GM12872 (cell line): ENCODE data around the gene GGT7.

Source experiments
- CTCF ChIP-seq: IDR thresholded peaks from 3 replicates; pipeline ENCODE4 v1.5.1; 2011; ENCODE audit warnings: low read depth, mild to moderate bottlenecking, low read length, moderate library complexity; ENCODE audit not compliant: insufficient read depth

The GGT7 gene

DNA sequence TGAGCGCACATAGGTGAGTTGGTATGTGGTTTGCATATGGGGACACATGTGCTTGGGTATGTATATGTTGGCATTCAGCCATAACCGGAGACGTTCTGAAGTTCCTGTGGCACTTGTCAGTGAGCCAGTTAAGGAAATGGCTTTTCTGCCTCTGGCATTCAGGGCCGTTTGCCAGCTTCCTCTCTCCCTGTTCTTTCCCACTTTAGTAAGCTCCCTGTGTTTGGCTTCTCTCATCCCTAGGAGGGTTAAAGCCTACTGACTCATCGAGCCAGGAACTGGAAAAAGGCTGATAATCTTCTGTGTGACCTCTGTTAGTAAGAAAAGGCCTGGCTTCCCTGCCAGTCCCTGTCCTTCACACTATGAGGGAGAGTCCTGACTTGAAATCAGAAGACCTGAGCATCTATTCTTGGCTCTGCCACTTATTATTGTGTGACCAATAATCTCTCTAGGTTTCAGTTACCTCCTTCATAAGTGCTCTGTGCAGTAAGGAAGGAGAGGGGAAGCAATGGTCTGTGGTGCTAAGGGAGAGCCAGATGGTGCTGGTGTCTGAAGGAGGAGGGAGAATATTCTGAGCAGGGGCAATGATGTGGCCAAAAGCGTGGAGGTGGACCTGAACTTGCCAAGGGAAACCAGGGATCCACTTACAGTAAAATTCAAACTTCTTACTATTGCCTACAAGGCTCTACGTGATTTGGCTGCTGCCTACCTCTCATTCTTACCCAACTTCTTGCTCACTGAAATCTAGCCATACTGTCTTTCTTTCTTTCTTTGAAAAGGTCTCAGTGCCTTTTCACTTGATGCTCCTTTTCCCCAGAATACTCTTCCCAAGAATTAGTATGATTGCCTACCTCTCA, 35.2 kb upstream of the GGT7 start:
- TF ChIP-seq CTCF: no peak

DNA sequence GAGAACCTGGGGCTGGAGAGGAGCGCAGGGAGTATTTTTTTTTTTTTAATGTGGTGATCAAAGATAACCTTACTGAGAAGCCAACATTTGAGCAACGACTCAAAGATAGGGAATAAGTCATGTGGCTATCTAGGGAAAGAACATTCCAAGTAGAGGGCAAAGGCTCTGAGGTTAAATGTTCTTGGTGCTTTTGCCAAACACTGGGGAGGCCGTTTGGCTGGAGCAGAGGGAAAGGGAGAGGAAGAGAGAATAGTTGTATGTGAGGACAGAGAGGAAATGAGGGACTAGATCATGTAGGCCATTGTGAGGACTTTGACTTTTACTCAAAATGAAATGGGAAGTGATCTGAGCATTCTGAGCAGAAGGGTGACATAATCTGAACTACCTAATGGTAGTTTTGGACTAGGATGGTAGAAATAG, 31.6 kb upstream of the GGT7 start:
- TF ChIP-seq CTCF: no peak

- no peak for TF ChIP-seq CTCF
Measured at GRCh38 chr20:34896086-34896621, 23.5 kb upstream of the GGT7 start.

DNA sequence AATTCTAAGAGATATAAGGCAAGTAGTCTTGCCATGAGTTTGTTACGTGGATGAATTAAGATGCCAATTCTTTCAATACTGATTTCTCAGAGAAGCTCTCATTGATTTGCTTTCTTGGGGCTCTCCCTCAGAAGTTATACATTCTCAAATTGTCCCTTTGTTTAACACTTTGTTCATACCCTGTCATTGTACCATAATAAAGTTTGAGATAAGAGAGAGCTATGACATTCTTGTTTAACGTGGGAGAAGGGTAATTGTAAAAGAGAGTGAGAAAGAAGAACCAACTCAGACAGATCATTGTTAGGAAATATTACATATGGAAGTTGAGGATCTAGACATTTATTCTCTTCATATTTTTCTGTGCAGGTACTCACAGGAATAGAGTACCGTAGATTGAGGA, 22.8 kb upstream of the GGT7 start:
- TF ChIP-seq CTCF: no peak

- TF ChIP-seq CTCF: no peak
Measured at GRCh38 chr20:34894723-34895122, 22.1 kb upstream of the GGT7 start.

DNA sequence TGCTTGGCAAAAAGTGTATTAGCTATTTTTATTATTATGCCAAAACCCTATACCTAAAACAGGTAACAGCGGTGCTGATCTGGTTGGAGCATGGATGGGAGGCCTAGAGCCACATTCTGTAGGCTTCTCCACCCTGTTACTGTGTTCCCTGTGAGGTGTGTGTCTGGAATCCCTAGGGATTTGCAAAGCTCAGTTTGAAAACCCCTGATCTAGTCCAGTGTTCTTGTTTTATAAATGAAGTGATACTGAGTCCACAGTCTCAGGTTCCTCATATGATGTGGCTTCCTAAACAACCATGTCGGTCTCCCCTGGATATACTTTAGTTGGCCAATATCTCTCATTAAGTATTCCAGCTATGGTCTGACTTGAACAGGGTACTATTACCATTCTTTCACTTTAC, 20.0 kb upstream of the GGT7 start:
- no peak for TF ChIP-seq CTCF

DNA sequence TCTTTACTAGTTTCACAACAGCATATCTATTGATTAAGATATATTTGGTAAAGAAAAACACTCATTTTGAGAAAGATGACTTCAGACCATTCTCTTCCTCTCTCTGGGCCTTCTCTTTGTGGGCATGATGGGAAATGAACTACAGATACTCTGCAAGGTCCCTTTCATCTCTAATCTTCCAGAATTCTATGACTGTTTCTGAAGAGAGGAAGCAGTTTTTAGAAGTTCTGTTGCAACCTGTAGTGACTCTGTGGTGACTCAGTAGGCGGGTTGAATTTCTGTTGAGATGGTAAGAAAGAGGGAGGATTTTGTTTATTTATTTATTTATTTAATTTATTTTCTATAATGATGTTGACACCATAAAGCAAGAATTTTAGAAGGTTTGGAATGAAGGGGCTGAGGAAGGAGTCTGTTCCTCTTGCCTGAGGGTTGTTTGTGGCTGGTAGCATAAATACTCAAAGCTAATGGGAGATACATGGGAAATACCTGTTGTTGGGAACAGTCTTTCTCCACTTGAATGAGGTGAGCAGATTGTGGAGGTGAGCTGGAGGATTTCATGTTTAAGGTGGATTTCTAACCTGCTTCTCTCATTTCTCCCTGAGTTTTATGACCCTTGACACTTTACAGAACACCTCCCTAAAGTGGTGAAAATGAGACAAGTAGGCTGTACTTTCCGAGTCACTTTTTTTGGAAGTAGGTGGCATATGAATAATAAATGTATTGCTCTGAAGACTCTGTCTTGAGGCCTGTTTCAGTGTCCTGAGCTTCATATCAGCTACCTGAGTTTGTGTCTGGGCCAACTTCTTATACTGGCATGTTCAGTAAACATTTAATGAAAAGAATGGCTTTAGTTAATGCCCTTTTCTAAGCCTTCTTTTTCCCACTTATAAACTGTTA, 18.8 kb upstream of the GGT7 start:
- TF ChIP-seq CTCF: no peak
